HG02588 (cell line): ENCODE results near the gene SCN2B.

Source experiments
- ATAC-seq: cut with Tn5 transposase; IDR thresholded peaks from one replicate; pipeline ENCODE4 v1.9.1; 2021; ENCODE audit warnings: mild to moderate bottlenecking, moderate library complexity; ENCODE audit not compliant: unreplicated experiment

Gene SCN2B

GRCh38 chr11:118154641-118155040 lies 21.8 kb downstream of the SCN2B start:
- no peak for ATAC-seq

DNA sequence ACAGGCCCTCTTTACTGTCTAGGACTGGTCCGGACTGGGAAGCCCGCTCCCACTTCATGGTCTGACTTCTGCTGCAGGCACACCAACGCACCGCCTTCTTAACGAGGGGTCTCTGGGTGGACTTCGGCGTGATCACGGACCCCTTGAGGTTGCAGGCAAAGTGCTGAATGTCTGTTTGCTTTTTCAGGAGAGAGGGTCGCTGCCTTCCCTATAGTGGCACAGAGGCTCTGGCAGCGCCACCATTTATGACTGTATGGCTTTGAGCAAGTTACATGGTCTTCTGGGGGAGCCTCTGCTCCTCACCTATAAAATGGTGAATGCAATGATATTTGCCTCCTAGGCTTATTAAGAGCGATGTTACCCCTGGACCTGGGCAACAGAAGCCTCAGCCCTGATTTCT lies 22.5 kb downstream of the SCN2B start:
- no peak for ATAC-seq

GRCh38 chr11:118153516-118153915 lies 22.9 kb downstream of the SCN2B start:
- no peak for ATAC-seq

DNA sequence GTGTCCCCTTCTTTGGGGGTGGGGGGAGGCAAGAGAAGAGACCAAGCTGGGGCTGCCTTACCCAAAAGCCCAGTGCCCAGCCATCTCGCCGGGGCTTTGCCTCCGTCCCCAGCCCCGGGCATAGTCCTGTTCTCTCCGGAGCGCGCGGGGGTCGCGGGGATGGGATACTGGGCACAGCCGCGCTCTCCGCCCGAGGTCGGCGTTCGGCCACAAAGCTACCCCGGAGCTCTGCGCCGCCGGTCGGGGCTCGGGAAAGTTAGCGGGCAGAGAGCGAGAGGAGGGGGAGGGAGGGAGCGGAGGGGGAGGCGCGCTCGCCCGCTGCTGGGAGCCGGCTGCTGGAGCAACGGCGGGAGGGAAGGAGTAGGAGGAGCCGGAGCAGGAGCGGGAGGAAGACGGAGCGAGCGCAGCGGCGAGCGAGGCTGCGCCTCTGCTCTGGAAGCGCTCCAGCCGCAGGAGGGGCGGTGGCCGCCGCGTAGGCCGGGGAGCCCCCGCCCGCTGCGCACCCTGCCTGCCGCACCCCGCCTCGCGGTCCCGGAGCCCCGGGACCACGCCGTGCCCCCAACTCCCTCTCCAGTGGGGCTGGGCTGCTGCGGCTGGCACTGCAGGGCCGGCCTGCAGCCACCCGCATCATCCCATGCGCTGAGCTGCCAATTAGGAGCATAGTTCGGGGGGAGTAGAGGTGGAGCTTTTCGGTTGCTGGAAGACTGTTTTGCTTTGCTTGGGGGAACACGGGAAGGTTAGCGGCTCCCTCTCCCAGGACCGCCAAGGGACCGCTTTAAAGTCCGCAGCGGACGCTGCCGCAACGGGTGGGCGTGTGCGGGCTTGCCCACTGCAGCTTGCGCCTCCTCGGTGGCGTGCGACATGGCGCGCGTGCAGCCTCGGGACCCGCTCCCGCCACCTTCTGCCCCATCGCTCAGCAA lies 23.6 kb downstream of the SCN2B start, which contains the start of gene SCN4B:
SCN4B (minus strand) TSS at position 272 of the 920 bp plus-strand sequence; CDS start at position 122, 150 bp downstream.
- ATAC-seq, result no peak

DNA sequence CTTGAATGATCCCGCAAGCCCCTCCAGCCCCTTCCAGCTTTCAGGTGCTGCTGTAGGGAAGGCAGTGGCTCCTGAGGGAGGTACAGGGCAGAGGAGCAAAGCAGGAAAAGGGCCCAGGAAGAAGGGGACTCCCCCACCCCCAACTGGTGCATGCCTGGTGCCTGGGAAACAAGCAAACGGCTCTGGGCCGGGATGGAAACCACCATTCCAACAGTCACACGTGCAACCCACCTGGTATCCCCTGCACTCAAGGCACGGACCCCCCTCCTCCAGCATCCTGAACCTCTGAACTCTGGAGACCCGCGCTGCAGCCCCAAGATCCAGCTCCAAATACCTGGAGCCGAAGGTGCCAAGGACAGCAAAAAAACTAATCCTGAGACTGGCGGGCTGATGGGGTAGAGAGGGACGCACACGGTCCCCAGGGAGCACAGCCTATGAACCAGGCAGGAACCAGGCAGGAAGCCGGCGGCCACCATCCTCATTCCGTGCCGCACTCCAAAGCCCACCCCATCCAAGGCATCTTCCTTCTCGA lies 24.4 kb downstream of the SCN2B start:
- no peak for ATAC-seq

GRCh38 chr11:118151431-118151830 lies 25.0 kb downstream of the SCN2B start:
- no peak for ATAC-seq

DNA sequence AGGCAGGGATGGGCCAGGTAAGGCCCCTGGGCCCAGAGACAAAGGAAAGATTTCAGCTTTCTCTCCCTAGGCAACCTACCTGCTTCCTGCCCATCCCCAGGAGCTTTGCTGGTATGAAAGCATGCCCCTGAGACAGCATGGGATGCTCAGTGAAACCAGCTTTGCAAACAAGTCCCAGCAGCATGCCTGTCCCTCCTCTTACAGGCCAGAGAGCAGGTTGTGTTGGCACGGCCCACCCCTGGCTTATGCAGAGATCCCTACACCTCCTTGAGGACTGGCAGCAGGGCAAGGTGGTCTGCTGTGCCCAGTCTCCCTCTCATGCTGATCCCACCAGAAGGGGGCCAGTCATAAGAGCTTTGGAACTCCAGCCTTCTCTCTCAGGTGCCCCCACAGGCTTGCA lies 26.9 kb downstream of the SCN2B start:
- ATAC-seq, result no peak

DNA sequence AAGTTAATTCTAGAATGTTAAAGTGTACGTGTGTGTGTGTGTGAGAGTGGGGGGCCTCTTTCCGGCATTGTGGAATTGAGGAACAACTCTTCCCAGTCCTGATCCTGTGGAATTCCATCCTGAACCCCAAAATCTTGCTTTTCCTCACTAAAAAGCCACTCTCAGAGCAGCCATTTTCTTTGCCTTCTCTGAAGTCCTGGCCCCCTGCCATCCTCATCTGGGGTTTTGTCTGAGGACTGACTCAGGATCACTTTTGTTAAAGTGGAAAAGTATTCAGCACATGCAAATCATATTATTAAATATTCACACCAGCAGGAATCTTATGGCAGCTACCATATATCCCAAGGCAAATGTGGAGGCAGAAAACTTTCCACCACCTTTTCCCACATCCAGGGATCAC lies 27.6 kb downstream of the SCN2B start:
- ATAC-seq, result no peak

DNA sequence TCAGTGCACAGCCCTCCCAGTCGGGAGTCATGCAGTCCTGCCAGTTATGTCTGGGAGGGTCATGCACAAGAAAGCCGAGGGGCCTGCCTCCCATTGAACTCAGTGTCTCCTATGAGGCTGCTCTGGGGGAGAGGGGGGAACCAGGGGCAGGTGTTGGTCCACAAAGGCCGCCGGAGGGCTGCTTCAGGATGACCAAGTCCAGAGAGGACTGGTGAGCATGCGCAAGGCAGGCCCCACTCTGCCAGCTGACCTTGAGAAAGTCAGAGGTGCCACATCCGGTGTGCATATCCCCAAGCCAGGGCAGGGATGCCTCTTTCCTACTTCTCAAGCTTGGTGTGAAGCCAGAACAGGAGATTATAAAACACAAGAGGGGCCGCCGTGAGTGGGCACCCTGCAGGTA lies 28.2 kb downstream of the SCN2B start:
- no peak for ATAC-seq

DNA sequence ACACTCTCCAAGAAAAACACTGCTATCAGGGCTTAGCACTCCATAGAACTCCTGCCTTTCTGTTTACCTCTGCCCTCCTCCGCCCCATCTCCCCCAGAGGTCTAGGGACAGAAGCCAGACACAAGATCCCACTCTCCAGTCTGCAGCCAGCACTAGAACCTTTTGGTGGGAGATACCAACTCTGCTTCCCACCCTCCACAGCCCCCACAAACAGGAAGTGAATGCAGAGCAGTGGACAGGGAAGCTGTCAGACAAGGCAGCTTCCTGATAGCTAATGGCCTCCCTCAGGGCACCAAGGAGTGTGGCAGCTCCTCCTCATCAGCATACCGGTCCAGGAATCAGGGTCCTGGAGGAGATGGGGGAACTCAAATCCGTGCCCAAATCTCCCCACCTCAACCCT lies 28.9 kb downstream of the SCN2B start:
- no peak for ATAC-seq

GRCh38 chr11:118146554-118146953 lies 29.9 kb downstream of the SCN2B start:
- no peak for ATAC-seq

- ATAC-seq, result peak; percentile 82
Observed at GRCh38 chr11:118145285-118146227, 30.9 kb downstream of the SCN2B start.

GRCh38 chr11:118144301-118145268 lies 31.9 kb downstream of the SCN2B start:
- no peak for ATAC-seq

DNA sequence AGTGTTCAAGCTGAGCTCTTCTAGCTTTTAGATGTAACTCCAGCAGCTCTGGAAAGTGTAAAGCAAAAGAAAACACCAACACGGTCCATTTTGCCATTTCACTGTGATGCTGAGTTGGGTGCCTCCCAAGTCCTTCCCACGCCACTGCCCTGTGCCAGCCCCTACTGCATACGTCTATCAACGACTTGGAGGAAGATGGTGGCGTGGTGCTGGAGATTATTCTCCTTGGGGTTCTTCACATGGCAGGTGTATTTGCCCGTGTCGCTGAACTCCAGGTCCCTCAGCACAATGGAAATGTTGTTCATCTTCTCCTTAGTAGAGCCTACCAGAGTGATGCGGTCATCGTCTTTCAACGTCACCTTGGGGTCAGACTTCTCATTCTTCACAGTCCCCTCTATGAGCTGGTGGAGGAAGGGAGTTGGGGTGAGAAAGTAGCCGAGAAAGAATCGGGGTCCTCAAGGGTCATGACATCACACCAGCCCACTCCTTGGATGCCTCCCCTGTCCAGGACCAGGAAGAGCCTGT lies 32.7 kb downstream of the SCN2B start:
- no peak for ATAC-seq

GRCh38 chr11:118142809-118143208 lies 33.6 kb downstream of the SCN2B start:
- no peak for ATAC-seq

- no peak for ATAC-seq
Observed at GRCh38 chr11:118142081-118142480, 34.4 kb downstream of the SCN2B start.

DNA sequence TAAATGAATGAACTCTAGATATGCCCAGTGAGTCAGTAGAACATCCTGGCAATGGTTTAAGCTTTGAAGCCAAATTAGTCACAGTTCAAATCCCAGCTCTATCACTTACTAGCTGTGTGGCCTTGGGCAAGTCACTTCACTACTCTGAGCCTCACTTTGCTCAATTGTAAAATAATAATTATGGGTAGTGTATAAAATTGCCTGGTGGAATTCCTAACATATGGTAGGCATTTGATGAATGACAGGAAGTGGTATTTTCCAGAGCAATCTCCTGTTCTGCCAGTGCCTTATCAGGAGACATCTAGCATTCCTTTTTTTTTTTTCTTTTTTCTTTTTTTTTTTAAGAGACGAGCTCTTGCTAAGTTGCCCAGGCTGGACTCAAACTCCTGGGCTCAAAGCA lies 36.9 kb downstream of the SCN2B start:
- ATAC-seq, result no peak

DNA sequence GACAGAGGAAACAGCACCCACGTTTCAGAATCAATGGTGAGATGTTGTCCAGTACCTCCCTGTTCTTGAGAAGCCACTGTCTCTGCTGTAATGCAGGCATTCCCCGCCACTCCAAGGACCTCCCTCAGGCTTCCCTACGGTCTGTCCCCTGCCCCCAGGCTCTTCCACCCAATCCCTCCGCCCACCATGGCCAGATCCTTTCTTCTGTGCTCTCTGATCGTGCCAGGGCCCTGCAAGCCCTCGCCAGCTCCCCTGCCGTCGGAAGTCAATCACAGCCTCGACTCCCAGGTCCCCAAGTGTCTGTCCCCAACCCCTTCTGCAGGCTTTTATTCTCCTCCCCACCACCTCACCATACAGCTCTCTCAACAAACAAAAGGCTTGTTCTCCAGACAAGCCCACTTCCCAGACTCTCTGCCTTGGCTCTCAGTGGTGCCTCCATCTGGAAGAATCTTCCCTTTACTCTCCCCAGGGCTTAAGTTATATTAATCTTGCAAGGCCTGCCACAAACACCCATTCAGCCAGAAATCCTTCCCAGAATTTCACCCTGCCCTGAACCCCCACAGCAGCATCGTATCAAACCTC lies 37.5 kb downstream of the SCN2B start:
- ATAC-seq, result no peak

DNA sequence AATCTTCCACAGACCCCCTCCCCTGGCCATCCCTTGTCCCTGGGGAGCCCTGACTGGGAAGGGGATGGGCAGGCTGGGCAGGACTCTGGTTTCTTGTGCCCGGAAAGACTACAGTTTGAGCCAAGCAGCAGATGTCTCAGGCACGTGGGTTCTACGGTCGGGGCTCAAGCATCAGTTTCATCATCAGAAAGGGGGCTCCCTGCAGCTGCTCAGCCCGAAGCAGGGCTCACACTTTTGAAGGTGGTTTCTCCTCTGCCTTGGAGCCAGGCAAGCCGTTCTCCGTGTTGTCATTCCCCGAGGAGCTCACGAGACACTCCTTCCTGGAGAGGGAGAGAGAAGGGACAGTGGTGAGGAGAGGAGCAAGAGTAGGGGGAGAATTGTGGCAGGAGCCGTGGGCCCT lies 39.6 kb downstream of the SCN2B start:
- no peak for ATAC-seq

DNA sequence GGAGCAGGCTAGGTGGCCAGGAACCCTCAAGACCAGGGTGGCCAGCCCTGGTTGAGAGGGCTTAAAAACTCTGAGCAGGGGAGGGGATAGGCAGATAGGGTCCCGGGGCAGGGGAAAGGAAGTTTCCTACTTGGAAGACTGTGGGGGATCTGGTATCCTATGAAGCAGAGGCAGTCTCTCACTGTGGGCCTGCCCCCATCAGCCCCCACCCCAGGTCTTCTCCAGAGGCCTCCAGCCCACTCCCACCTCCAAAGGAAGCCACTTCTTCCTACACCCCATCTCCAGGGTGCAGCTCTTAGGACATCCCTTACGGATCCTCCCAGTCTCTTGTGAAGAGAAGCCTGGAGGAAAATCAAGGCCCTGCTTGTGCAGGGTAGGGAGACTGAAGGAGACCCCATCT lies 40.1 kb downstream of the SCN2B start:
- no peak for ATAC-seq
